Fibroblast of skin of back (primary cell): ENCODE data around the gene LSP1.
A peak's percentile ranks its signal among the peaks of the same experiment; 100 is the strongest.

ENCODE experiments used
- DNase-seq: peaks from one replicate; pipeline ENCODE4 v3.0.0-alpha.2; 2013

The LSP1 gene

DNA sequence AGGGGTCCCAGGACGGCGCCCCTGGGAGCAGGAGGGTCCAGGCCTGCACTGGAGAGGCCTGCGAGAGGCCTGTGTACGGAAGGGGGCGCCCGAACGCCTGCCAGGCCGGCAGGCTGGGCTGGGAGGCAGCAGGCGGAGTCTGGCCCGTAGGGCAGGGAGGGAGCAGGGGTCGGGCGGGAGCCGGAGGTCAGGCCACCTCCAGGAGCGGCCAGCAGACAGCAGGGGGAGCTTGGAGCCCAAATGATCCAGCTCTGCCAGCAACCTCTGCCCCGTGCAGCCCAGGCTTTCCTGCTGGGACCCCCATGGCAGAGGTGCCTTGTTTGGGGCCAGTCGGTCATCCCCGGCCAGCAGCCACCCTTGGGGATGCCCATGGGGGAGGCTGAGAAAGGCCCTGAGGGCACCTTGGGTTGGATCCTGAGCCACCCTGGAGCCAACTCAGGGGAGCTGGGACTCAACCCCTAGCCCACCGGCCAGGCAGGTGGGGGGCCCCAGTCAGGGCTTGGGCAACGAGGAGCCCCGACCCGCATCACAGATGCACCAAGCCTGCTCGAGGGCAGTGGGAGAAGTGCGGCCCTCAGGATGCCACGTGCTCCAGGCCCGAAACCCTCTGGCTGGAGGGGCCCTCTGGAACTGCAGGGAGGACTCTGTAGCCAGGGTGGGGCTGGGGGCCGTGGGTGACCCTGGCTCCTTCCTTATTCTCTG lies 27.7 kb upstream of the LSP1 start:
- DNase-seq: peak; percentile 12

DNA sequence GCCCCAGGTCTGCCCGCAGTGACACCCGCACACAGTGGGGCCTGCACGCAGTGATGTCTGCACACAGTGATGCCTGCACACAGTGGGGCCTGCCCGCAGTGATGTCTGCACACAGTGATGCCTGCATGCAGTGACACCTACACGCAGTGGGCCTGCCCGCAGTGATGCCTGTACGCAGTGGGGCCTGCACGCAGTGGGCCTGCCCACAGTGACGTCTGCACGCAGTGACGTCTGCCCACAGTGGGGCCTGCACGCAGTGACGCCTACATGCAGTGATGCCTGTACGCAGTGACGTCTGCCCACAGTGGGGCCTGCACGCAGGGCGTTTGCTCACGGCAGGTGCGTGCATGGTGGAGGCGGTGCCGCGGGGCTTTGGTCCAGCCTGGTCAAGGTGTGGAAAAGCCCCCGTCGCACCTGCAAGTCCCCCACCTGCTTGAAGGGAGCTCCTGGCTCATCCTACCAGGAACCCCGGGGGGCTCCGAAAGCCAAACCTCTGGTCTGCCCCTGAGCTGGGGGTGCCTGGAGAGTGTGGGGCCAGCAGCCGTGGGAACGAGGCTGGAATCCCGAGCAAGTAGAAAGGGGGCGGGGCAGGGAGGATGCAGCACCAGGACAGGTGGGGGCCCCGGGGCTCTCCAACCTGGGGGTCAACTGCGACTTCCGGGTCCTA lies 27.0 kb upstream of the LSP1 start:
- no peak for DNase-seq

DNA sequence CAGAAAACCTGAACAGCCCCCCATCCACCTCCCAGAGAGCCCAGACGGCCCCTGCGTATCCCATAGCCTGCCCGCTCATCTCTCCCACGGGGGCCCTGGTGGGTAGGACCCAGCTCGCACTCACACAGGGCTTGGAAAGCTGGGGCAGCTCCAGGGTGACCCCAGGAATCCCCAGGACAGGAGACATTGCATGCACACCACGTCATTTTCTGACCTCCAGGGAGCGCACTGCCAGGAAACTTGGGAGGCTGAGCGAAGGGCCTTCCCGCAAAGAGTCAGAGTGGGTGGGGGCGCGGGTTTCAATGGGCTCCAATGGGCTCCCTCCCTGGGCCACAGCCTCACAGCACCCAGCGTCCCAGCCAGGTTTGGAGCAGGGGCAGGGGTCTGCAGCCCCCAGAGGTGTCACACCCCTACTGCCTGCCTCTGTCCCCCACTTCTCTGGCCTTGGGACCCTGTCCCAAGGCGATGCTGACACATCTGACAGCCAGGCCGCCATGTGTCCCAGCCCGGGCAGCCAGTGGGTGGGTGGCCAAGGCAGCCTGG lies 26.3 kb upstream of the LSP1 start:
- DNase-seq: peak; percentile 80

DNA sequence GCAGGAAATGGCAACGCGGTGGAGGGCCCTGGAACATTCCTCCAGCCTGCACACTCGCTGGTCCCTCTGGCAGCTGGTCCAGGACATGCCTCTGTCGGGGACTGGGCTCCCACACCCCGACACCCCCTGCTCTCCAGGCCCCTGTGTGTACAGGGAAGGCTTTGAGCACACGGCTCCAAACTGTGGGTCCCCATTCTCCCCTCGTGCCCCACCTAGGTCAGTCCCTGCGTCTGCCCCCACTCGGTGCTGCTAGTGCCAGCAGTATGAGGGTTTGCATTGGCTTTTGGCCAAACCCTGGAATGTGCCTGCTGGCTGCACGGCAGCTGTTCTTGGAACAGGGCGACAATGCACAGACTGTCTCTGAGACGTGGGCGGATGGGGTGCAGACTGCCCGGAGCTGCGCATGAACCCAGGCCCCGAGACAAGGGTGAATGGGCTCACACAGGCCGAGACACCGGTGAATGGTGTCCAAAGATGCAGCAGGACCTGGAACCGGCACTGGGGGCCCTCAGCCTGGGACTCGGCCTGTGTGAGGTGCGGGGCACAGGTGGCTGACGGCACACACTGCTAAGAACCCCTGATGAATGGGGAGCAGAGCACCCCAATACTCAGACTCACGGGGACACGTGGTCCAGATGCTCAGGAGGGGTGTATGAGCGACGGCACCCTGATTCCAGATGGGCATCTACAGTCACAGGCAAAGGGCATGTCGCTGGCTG lies 25.6 kb upstream of the LSP1 start:
- DNase-seq: peak; percentile 92

DNA sequence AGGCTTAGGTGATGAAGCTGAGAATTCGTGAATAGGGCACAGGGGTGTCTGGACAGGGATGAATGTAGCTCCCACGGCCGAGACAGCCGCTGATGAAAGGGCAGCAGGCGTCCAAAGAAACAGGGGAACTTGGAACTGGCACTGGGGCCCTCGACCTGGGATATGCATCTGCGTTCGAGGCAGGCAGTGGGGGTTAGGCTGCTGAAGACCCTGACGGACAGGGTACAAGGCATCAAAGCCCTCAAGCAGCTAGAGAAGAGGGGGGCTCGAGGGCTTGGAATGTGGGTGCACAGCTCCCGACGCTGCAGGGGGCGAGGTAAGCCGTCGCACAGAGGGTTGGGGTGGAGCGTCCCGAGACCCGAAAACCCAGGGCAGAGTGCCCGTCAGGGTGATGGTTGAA lies 25.0 kb upstream of the LSP1 start:
- no peak for DNase-seq

DNA sequence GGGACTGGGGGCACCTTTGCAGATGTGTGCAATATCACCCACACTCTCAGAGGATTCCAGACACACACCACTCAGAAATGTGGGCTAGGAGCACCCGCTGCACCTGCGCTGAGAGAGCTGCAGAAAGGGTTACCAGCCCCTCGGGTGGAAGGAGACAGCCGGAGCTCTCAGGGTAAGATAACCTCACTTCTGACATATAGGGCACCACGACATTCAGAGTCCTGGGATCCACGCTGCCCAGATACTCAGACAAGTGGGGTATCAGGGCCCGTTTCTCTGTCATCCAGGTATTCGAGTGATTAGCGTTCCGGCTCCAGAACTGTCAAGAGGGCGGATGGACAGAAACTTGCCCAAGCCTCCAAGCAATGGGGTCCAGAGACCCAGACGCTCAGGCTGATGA lies 24.3 kb upstream of the LSP1 start:
- DNase-seq: no peak

DNA sequence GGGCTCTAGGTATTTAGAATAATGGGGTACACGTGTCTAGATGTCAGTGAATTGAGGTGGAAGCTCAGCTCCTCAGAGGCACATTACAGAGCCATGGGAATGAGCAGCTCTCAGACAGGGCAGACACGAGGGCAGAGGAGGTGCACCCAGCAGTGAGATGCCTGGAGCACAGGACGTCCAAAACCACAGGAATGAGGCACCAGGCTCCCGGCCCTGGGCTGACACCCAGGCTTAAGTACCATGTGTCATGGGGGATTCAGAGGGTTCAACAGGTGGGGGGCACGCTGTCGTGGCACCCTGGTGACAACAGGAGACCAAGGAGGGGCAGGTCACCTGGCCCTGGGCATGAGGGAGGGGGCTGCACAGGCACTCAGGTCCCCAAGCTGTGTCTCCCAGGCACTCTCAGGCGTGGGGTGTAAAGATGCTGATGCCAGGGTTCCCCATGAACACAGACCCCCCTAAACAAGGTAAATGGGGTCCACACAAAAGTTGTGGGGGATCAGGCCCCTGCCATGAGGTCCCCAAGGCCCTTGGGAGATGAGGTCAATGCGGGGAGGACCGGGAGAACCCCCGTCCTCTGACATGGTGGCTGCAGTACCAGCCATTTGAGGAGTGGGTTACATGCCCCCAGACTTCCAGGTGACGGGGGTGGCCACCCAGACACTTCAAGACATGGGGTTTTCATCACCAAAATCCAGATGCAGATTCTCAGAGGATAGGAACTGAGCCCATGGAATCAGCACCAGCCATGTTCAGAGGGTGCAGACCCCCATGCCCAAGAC lies 23.7 kb upstream of the LSP1 start:
- peak; percentile 83 for DNase-seq

DNA sequence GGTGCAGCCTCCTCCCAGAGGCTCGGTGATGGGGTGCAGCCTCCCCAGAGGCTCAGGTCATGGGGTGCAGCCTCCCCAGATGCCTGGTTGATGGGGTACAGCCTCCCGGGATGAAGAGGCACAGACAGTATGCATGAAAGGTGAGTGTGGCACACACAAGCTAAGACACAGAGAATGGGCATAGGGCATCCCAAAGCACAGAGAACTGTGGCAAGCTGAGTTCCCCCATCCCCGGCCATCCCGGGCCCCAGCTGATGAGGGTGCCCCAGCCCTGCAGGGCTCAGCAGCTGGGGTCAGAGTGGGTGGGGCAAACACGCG lies 22.9 kb upstream of the LSP1 start:
- DNase-seq: no peak

DNA sequence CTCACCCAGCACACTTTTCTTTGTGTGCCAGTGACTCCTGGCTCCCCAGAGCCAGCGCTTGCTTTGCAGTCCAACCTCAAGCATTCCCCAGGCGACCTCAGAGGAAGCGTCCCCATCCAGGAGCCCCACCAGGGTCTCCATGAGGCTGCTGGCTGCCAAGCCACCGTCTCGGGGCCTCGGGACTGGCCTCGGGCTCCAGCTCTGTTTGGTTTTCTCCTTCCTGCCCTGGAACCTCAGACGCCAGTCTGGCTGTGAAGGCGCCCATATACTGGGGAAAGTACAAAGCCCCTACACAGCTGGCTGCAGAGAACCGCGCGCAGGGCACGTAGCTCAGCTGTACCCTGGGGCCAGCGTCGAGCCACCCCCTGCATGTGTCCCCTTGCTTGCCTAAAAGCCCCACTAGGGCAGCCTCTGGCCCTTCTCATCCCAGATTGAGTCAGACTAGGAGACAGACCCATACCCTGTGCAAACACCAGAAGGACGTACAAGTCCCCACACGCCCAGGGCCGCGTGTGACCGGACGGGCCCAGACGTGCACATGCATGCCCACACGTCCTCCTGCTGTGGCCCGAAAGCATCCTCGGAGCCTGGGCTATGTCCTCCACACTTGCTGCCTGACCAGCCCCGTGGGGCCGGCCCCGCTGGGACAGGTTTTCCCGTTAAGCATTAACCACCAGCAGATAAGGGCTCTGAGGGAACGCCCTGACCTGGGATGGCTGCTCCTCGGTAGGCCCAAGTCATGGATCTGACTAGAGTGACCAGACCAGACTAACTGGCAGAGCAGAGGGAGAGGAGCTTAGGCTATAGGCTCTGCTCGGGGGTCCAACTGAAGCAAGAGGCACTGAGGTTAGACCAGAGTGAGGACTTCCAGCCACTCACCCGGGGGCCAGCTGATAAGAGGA lies 22.3 kb upstream of the LSP1 start:
- DNase-seq: peak; percentile 18

DNA sequence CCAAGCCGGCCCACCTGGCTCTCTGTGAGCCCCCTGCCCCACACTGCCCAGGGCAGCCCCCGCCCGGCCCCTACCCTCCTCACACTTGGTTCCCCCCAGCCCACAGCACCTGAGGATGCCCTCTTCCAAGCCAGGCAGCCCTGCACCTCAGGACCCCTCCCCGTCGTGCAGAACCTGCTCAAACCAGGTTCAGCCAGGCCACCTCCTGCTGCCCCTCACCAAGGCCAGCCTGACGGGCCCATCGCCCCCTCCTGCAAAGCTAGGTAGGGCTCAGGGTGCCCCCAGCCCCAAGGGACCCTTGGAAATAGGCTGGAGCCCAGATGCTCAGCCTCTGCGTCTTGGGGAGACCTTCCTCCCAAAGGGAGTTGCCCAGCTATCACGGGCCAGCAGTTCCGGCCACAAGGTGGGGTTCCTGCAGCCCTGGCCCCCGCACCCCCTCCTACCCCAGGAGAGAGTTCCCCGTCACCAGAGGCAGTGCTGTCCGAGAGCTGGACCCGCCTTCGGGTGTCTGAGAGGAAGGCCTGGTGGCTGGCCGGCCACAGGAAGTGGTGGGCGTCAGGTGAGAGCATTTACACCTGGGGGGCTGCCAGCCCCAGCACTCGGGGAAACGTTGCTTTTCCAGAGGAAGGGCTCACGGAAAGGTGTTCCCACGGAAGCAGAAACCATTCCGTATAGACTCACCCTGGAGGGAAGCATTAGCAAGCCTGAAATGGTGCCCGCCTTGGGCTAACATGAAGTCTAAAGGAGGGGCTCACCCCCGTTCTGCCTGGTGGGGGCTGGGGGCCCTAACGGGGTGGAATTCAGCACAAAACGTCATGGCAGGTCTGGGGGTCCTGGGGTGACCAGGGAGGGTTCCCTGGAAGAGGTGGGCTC lies 21.3 kb upstream of the LSP1 start:
- no peak for DNase-seq

DNA sequence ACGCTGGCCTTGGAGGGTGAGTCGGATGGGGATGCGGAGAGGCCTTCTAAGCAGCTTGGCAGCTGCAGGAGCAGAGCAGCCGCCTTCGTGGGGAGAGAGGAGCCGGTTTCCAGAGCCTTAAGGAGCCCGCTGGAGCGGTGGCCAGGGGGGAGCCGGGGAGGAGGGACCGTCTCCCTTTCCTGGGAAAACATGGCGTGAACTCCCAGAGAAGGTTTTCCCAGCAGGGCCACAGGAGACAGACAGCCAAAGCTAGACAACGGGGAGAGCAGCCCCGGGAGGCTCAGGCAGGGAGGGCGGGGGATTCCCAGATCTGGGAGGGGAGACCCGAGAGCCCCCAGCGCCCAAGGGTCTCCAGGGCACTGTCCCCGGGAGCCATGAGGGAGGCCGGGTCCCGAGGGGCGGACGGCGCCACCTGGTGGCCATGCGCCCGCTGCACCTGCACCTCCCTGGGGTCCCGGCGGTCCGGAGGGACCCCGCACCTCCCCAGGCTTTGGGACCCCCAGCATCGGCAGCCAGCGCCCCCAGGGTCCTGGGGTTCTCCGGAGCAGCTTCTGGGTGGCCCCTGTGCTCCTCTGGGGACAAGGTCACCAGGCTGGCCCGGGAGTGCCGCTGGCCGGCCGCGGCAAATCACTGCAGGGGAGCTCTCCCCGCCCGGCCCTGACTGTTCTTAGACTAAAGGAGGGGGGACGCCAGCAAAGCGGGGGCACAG lies 20.5 kb upstream of the LSP1 start:
- peak; percentile 8 for DNase-seq

DNA sequence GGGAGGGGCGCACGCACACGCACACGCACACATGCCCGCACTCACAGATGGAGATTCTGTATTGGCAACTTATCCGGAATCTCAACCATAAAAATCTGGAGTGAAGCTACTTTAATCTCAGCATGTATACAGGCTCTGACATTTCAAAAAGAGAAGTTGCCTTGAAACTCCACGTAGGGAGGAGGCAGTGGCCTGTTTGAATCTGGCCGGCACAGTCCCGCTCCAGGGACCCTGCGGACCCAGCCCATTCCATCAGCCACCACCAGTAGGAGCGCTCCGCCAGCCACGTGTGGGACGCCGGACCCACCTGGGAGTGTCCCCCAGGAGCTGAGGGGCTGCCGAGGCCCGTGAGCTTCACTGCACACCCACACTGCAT lies 20.0 kb upstream of the LSP1 start:
- DNase-seq: no peak

DNA sequence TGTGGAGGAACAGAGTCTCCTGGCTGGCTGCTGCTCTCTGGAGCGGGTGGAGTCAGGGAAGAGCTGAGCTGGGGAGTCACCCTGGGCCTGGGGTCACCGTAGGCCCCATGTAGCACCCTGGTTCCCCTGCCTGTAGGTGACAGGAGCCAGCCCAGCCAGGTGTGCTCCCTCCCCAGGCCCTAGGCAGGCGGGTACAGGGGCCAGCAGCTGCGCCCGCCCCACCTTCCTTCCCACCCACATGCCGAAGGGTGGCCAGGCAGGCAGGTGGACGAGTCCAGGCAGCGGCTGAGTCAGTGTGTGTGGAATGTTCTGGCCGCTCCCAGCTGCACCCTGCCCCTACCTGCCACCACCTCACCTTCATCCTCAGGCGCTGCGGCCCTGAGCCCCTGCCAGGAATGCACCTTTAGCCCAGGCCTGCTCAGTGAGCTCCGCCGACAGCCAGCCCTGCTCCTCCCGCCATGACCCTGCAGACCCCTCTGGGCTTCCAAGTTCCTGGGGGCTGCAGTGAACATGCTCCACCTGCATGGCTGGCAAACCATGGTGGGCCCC lies 18.7 kb upstream of the LSP1 start:
- no peak for DNase-seq

DNA sequence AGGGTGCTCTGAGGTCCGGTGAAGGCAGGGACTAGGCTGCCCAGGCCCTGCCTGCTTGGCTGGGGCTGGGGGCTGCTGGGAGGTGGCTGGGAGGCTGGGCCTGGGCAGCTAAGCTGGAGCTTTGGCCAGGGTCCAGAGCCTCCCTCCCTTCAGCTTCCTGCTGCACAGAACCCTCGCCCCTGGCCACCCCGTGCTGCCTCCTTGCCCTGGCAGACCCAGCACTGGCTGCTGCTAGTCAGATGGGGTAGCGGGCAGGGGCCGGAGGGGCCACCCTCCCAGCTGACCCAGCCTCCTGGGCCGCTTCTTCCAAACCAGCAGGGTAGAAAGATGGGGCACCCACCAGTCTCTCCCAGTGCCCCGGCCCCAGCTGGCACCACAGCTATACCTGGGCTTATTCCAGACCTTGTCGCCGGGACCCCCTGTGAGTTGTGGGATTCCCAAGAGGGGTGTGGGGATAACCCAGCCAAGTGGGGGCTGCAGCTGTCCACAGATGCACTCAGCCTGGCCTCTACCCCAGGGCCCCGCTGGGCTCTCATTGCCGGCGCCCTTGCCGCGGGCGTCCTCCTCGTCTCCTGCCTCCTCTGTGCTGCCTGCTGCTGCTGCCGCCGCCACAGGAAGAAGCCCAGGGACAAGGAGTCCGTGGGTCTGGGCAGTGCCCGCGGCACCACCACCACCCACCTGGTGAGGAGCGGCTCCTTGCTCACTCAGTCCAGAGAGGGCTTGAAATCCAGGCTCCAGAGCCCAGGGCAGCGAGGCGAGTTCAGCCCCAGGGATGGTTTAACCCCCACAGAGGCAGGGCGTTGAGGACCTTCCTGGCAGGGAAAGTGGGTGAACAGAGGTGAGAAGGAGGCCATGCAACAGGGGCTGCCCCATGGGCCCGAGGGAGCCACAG lies 17.9 kb upstream of the LSP1 start, which contains the start of gene SYT8:
SYT8 (plus strand) TSS at position 212 of the 892 bp plus-strand sequence; CDS start at position 328, 116 bp downstream.
- no peak for DNase-seq

DNA sequence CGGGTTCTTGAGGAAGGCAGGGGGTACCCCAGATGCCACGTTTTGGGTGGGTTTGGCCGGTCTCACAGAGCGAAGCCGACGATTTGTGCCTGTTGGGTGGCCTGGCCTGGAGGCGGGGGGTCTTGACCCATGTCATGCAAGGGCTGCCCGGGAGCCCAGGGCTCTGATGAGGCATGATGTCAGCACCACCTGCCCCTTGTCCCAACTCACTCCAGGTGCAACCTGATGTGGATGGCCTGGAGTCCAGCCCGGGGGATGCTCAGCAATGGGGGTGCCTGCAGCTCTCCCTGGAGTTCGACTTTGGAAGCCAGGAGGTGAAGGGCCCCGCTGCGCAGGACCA lies 17.2 kb upstream of the LSP1 start:
- DNase-seq: no peak

DNA sequence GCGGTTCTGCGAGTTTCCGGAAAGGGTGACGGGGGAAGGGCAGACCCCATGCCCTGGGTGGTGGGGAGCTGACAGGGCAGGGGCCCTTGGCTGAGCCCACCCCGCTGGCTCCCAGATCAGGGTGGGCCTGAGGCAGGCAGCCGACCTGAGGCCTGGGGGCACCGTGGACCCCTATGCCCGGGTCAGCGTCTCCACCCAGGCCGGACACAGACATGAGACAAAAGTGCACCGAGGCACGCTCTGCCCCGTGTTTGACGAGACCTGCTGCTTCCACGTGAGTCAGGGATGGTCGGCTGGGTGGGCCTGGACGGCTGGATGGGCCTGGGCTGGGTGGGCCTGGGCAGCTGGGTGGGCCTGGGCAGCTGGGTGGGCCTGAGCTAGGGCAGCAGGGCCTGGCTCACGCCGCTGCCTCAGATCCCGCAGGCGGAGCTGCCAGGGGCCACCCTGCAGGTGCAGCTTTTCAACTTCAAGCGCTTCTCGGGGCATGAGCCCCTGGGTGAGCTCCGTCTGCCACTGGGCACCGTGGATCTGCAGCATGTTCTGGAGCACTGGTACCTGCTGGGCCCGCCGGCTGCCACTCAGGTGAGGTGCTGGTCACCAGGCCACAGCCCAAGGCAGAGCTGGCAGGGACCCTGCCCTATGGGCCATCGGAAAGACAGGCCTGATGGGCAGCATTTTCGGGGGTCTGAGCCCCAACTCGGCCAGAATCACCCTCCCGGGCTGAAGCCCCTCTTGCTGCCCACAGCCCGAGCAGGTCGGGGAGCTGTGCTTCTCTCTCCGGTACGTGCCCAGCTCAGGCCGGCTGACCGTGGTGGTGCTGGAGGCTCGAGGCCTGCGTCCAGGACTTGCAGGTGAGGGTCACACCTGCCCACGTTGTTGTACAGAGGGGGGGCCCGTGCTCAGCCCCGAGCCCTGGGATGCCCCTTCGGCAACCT lies 16.6 kb upstream of the LSP1 start:
- no peak for DNase-seq
